Nucleus accumbens (tissue), 56 donors: Measurements from ENCODE around the gene PDLIM4.
A peak's percentile ranks its signal among the peaks of the same experiment; 100 is the strongest.

Experiments used
- DNase-seq, 56 donors: peaks; one replicate each; lab custom pipeline; 2025; lab: John Stamatoyannopoulos, UW

PDLIM4 gene

DNA sequence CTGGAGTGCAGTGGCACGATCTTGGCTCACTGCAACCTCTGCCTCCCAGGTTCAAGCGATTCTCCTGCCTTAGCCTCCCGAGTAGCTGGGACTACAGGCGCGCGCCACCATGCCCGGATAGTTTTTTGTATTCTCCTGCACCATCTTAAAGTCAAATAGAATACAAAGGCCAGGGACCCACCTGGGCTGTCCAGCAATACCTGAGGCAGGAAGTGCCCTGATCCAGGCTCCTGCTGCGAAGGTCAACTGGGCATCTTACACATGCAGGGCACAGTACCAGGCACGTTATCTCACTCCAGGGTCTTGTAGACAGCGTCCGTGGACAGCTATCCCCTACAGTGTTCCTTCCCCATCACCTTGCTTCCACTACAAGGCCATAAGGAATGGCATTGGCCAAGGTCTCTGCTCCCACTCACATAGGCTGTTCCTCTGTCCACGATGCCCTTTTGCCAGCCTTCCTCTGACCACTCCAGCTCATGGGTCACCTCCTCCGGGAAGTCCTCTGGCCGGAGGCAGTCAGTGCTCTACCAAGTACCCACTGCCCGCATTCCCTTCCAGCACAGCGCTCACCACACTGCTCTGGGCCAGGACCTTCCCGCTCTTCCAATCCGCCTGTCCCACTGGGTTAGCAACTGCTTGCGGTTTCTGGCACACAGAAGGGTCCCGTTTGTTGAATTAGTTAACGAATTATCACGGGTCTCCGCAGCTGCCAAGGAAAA, 30.8 kb upstream of the PDLIM4 start:
- peak in 2 of 56 donors; percentile 3 to 35 for DNase-seq

DNA sequence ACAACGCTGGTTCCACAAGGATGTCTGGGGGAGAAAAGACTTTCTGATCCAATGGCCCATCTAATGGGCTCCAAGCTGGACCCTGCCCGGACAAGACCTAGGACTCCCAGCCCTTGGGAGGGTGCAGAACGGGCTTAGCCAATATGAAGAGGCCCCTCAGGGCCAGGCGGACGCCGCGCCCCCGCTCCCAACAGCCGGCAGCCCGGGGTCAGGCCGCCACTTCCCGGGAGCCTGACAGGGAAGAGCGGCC, 30.3 kb upstream of the PDLIM4 start:
- peak in 8 of 56 donors; percentile 14 to 62 (median 26) for DNase-seq

DNA sequence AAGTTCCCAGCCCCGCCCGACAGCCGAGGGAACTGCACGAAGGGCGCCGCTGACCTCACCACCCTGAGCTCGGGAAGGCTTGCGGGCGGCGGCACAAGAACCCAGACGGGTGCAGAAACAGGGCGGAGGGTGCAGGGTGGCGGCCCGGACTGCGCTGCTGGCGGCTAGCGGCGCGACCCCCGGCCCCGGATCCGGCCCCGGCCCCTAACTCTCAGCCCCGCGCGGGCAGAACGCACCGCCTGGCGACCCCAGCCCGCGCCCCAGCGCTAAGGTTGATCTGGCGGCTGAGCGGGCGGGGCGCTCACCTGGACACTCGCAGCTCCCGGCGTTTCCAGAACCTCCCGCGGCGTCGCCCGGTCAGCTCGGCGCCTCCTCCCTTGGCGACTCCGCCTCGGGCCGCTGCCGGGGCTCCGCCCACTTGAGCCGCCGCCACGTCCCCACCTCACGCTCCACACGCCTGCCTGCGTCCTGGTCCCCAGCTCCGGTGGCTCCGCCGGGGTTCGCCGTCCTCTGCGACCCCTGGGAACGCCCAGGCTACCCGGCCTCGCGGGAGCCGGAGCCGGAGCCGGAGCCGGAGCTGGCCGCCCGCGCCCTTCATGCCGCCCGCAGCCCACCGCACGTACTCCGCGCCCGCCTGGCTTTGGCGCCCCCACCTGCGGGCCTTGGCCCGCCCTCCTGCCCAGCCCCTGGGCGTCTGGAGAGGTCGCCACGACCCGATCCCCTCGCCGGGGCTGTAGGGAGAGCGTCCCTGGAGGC, 29.8 kb upstream of the PDLIM4 start, which contains the start of gene P4HA2:
Gene P4HA2, minus strand, starts transcription at position 369 of the 756 bp plus-strand sequence. CDS start 9,227 bp downstream, outside the sequence.
- DNase-seq: peak in 42 of 56 donors; percentile 6 to 83 (median 38)

DNA sequence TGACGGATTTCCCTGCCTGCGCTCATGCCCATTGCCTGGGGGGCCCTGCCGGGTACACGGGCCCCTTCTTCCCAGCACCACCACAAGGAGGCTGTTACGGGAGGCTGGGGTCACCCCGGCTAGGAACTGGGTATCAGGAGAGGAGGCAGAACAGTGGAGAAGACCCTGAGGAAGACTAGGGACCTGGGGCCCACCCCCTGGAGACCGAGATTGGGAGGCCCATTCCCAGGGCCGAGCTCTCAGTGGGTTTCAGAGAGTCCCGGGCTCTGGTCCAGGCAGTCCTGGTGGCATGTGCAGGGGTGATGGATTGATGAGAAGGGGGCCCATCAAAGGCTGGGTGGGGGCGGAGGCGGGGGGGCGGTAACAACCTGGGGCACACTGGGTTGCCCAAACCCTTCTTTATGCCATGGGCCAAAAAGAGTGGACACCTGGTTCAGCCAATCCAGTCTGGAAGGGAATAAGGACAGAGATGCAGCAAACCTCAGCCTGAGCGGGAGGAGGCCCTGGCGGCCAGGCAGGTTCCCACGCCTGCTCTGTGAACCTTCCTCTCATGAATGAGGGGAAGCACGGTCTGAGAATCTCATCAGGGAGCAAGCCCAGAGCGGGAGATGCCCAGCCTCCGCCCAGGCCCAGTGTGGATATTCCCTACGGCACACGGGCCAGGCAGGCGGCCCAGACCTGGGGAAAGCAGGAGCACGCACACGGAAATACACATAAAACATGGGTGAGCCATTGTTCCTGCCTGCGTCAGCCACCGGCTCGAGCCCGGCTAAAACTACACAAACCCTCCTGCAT, 29.1 kb upstream of the PDLIM4 start:
- DNase-seq: no peak

DNA sequence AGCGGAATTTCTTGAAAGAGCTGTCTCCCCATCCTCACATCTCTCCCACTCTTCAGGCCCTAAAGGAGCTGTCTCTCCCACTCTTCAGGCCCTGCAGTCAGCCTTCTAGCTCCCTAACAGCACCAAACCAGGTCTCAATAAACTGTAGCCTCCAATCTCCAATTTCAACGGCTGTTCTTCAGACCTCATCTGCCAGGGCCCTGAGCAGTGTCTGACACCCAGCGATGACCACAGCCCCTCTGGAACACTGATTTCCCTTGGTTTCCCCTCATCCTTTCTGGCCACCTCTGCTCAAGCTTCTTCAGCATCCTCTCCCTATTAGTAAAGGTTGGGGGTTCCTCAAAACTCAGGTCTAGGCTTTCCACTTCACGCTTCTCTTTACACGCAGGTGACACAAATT, 28.3 kb upstream of the PDLIM4 start:
- DNase-seq: no peak

DNA sequence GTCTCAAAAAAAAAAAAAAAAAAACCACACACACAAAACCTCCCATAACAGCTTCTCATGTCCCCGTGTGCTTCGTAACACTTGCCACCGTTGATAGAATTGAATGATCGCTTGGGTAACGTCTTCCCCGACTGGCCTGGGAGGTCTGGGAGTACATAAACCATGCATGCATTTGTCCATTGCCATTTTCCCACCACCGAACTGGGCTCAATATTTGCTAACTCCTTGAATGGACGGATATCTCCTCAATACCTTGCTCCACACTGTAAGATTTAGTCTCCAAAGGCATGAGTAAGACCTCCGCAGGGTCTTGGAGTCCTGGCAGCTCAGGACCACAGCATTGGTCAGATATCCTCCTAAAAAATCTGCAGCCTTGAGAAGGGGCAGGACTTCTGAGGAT, 26.6 kb upstream of the PDLIM4 start:
- DNase-seq: no peak

DNA sequence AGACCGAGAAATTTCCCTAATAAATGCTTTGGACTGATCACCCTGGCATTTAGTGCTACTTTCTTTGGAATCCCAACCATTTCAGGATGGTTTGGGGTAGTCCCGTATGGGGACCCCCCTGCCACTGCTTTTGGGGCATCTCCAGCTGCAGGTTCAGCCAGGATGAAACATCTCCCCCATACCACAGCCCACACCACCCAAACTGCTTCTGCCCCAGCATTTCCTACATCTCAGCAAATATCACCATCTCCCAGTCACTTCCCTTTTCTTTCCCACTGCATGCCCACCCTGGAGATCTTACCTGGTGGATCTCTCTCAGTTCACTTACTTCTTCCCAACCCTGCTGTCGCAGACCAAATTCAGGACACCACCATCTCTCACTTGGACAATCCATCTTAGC, 25.0 kb upstream of the PDLIM4 start:
- no peak for DNase-seq

DNA sequence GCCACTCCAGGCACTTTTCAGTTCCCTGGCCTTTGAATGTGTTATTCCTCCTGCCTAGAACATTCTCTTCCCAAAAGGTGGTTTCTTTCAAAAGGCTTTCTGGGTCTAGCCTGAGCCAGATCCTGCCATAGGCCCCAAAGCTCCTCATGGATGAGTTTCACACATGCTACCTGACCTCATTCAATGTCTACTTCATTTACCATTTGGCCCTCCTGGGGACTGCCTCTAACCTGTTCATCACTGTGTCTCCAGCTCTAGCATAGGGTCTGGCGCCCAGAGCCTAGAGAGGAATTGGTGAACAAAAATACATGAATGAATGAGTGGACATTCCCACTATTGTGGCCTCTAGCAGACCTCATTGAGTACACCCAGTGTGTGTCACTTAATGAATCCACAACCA, 24.4 kb upstream of the PDLIM4 start:
- no peak for DNase-seq

DNA sequence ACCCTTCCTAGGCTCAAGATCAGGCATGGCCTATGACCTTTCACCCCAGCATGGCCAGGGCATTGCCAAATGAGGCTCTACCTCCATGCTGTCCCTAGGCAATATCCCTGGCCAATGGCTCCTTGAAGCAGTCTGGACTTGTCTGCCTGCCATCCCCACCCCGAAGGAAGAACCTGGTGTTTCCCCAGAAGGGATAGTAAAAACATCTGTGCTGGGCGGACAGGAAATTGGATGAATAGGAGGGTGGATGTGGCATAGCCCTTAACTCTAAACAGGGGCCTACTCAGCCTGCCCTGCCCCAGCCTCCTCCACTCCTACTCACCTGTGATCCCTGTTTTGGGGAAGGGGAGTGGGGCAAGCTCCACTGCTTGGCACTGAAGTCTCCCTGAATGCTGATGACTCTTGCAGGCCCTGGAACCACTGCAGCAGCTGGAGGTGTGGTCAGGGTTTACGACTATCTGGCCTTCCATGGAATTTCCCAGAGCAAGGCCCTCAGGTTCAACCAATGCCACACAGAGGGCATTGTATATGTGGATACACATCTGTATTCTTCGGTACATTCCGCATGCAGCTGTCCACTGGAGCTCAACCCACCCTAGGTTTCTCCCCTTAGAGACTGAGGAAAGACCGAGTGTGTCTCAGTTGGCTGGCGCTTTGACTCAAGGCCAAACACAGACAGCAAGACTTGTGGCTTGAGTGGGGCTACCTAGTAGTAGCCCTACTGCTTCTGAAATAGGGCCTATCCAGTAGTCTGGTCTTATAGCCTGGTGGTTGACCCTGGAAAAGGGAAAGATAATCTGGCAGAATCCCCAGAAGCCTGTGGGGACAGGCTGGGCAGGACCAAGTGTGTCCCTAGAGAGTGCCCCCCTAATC, 23.4 kb upstream of the PDLIM4 start:
- no peak for DNase-seq

DNA sequence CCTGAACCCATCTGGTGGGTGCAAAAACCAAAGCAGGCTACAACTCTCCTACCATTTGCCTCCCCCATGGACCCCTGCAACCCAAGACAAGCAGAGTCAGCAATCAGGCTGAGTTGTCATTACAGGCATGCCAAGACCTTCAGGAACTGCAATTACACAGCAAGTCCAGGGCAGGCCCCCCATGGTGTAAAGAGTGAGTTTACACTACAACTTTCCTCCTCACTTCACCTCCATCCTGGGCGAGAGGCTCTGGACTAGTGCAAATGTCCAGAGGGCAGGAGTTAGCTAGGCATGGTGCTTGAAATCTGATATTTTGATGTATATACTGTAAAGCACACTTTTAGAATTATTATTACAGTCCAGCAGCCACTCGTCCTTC, 22.8 kb upstream of the PDLIM4 start:
- DNase-seq: no peak

DNA sequence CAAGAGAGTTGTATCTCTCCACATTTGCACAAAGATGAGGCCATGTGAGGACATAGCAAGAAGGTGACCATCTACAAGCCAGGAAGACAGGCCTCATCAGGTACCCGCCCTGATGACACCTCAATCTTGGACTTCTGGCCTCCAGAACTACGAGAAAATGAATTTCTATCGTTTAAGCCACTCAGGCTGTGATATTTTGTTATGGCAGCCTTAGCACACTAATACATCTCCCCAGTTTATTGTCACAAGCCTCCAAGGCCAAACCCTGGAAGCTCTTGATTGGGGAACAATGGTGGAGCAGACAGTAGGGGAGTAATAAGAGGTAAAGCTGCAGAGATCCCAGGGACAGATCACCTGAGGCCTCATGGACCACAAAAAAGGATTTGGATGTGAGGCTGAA, 22.2 kb upstream of the PDLIM4 start:
- DNase-seq: no peak

DNA sequence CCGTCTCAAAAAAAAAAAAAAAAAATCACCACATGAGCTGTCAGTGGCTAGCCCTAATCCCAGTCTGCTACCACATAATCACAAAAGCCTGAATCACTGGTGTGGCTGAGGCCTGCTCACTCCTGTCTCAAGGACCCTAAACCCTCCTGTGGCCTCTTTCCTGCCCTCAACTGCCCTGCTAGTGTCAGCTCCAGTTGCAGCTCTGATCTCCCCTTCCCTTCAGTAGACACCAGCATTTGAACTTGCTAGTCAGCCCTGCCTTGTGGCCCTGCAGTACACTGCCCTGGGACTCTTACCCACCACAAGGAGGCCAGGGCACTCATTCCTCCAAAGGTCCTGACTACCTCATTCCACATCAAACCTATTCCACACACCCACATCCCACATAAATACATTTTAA, 20.4 kb upstream of the PDLIM4 start:
- DNase-seq: no peak

DNA sequence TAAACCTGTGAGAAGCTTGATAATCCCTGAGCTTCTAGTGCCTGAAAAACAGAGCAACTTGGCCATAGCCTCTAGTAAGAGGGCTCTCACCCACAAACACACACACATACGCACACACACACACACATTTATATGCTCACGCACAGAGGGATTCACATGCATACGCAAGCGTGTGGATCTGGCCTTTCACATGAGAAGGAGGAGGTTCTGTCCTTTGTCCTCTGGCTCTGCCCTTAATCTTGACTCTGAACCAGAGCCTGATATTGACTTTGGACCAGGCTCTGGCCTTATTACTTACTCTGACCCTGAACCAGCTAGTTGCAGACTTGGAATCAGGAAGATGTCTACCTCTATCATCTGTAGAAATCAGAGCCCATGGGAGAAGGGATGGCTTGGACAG, 19.8 kb upstream of the PDLIM4 start:
- no peak for DNase-seq

DNA sequence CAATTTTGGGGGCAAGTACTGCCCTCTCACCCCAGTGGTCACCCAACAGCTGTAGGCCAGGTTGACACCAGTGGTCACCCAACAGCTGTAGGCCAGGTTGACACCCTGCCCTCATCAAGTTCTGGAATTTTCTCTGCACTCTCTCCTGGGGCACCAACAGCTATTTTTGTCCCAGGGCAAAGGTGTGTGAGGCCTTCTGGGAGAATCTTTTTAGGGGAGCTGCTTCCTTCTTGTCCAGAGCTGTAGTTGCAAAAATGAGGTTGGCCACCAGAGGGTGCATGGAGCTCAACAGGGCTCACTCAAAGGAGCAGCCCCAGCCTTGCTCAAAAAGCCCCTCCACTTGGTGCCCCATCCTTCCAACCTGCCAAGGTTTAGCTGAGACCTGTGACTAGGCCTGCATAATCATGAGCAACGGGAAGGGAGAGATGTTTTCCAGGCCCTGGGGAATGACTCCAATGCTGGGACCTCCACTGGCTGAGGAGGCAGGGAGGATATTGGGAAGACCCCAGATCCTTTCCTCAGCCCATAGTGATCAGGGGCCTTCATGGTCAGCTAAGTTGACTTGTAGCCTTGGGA, 19.2 kb upstream of the PDLIM4 start:
- peak in 40 of 56 donors; percentile 15 to 89 (median 48) for DNase-seq

DNA sequence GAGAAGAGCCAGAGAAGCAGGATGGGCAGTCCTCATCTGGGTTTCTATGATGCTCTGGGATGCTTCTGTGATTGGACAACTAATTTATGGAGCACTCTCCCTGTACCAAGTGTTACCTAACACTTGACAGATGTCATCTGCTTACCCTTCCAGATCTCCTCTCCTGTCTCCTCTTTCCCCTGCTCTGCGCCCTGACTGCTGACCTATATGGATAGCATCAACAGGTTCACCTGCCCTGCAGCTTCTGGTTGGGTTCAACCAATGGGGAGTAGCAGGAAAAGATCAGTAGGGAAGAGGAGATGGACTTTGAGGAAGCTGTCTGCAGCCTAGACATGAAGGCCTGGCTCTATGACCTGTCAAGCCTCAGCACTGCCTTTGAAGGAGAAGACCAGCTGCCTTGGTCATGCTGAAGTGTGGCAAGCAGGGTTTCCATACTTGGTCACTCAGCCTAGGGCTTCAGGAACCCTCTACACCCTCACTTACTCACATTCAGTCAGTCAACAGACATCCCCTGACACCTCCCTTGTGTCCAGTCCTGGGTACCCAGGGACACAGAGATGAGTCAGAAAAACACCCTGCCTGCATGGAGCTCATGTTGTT, 18.5 kb upstream of the PDLIM4 start:
- no peak for DNase-seq

DNA sequence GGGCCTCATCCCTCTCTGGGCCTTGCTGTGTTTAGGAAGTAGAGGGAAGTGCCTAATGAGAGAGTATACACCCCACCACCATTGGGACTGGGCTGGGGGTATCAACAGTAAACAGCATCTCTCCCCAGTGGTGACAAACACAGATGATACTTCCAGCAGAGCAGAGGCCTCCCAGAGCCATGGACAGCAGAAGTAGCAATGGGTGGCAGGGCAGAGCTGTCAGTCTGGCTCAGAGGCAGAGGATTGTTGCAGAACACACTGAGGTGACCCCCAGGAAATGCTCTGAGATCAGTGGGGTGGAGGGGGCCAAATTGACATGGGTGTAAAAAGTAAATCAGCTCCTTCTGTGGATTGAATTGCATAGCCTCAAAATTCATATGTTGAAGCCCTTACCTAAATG, 17.7 kb upstream of the PDLIM4 start:
- no peak for DNase-seq

DNA sequence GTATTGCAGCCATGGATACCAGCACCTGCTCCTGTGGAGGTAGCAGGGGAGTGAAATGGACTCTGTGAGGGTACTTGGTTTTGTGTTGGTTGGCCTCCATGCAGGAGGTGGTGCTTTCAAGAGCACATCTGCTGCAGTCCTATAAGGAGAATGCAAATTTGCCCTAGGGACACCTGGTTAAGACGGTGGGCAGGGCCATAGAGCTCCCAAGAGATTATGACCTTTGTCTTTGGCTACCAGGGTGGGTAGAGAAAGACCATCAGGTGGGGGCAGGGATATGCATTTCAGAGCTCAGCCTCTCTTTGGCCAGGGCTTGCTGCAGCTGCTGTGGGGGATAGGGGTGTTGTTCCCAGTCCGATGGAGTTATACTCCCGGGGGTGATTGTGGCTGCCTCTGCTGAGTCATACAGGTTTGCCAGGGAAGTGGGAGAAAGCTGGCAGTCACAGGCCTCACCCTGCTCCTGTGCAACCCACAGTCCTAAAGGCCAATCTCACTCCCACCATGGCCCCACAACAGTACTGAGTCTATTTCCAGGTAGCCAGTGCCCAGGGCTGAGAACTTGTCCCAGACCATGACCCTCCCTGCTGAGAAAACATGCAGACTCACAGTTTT, 14.0 kb upstream of the PDLIM4 start:
- DNase-seq: no peak

DNA sequence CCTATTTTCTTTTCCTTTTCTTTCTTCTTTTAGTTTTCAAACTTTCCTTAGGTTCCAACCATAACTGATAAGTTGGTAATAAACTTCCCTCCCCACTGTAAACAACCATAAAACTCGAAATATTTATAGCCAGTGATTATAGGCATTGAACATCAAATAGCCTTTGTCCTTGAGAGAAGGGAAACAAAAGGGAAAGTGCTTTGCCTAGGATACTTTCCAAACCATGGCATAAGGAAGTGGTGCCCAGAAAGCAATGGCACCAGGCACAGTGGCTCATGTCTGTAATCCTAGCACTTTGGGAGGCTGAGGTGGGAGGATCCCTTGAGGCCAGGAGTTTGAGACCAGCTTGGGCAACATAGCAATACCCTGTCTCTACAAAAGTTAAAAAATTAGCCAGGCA, 11.9 kb upstream of the PDLIM4 start:
- DNase-seq: no peak

DNA sequence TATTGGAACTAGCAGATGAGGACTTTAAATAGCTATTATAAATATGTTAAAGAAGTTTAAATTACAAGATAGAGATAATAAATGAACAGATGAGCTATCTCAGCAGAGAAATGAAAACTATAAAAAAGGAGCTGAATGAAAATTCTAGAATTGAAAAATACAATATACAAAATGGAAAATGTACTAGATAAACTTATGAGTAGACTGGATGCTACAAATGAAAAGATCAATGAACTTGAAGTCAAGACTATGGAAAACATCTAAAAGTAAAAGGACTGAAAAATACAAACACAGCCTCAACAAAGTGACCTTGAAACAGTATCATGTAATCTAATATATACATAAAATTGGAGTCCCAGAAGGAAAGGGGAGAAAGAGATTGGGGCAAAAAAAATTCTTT, 10.7 kb upstream of the PDLIM4 start:
- no peak for DNase-seq
